HG02763 (cell line): ENCODE data around the gene CCER1.

Experiments
- ATAC-seq: cut with Tn5 transposase; IDR thresholded peaks from one replicate; pipeline ENCODE4 v1.9.1; 2021; ENCODE audit warnings: mild to moderate bottlenecking, moderate library complexity; ENCODE audit not compliant: unreplicated experiment

CCER1 gene

GRCh38 chr12:90922145-90922627 lies 32.8 kb downstream of the CCER1 start:
- ATAC-seq, result no peak

GRCh38 chr12:90921536-90921935 lies 33.4 kb downstream of the CCER1 start:
- no peak for ATAC-seq

GRCh38 chr12:90920222-90920621 lies 34.8 kb downstream of the CCER1 start:
- no peak for ATAC-seq

GRCh38 chr12:90917431-90917830 lies 37.5 kb downstream of the CCER1 start:
- ATAC-seq, result no peak

- no peak for ATAC-seq
Observed at GRCh38 chr12:90916516-90916915, 38.5 kb downstream of the CCER1 start.

- ATAC-seq, result no peak
Observed at GRCh38 chr12:90915353-90915752, 39.6 kb downstream of the CCER1 start.

GRCh38 chr12:90910958-90911357 lies 44.0 kb downstream of the CCER1 start:
- ATAC-seq, result no peak

GRCh38 chr12:90909069-90909770 lies 45.8 kb downstream of the CCER1 start:
- no peak for ATAC-seq

- no peak for ATAC-seq
Observed at GRCh38 chr12:90908465-90908864, 46.5 kb downstream of the CCER1 start.

GRCh38 chr12:90905691-90906370 lies 49.1 kb downstream of the CCER1 start:
- ATAC-seq, result no peak

- no peak for ATAC-seq
Observed at GRCh38 chr12:90902596-90902995, 52.4 kb downstream of the CCER1 start.
